NCI-H146 treated with DMSO at 0.1 percent for 48 hours (cell line): ENCODE data around the gene EFCAB9.
A peak's percentile ranks its signal among the peaks of the same experiment; 100 is the strongest.
"Not testable (repeated sequence)": the region's sequence is repeated elsewhere in the genome, so short reads cannot be mapped to it uniquely, and the experiment has no call there.

Experiments used
- DNase-seq: peaks from one replicate; lab custom pipeline; 2025; ENCODE audit not compliant: unreplicated experiment; lab: John Stamatoyannopoulos, UW

EFCAB9 gene

GRCh38 chr5:172193872-172194271 lies at the start of gene EFCAB9:
Gene EFCAB9 (plus strand): TSS chr5:172194172. CDS start chr5:172194173, 1 bp downstream.
- DNase-seq, result no peak

GRCh38 chr5:172144291-172144815 lies 49.6 kb upstream of the EFCAB9 start:
- no peak for DNase-seq

DNA sequence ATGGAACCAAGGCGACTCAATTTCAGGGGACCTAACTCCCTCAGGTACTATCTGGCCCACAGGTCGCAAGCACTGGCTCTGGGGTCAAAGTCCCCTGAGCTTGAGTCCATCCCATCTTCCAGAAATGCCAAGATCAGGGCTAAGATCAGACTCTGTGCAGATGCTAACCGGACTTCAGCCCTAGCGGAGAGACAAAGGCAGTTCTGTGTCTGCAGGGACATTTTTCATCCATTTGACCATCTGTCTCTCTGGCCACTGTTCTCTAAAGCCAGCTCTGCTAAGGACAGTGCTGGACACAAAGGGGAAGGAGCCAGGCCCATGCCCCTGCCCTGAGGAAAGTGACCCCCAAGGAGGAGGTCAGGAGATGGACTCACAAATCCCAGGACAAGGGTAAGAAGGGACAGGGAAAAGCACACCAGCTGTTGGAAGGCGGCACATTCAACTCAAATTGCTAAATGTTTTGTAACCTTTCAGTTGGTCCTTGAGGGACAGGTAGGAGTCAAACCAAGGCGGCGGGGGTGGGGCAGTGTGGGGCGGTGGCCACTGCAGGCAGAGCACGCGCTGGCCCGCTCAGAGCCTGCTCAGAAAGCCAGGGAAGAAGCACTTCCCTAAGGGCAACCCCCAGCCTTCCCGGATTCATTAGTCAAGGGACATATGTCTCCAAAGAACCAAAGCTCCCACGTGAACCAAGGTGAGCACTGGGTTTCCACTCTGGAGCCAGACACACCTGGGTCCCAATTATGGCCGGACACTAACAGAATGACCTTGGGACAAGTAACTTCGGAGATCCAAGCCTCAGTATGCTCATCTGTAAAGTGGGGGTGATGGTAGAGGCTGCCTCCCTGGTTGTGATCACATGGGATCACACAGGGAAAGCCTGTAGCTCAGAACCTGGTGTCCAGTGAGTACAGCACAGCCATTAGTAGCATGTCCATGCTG lies 48.8 kb upstream of the EFCAB9 start:
- no peak for DNase-seq

DNA sequence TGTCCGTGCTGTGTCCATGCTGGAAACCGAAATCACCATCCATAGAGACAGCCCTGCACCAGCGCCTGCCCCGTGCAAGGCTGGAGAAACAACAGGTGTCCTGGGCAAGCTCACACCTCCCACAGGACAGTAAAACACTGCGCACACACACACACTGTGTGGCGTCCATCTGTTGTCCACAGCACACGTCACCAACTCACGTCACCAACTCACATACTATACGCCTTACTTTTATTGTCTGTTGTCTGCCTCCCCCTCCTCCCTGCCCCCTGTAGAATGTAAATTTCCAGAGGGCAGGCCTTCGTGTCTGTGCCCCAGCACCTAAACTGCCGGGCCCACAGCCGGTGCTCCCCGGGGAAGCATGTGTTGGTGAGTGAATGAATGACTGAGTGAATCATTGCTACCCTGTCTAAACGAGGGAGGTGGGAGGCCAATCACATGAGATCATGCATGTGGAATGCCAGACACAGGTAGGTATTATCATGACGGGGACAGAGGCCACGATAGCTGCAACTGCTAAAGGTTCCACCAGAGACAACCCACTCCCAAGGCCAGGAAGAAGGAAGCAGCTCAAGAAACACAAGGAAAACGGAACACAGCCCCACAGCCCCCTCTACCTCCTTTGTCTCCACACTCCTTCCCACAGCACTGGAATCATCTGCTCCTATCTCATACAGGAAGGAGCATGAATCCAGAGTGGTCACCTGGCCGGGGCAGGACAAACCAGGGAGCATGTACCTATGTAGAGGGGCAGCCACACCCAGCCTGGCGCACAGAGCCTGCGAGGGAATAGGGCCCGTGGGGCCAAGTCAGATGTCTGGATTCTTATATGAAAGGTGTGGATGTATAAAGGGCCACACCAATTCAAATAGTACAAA lies 47.9 kb upstream of the EFCAB9 start:
- DNase-seq, result no peak

DNA sequence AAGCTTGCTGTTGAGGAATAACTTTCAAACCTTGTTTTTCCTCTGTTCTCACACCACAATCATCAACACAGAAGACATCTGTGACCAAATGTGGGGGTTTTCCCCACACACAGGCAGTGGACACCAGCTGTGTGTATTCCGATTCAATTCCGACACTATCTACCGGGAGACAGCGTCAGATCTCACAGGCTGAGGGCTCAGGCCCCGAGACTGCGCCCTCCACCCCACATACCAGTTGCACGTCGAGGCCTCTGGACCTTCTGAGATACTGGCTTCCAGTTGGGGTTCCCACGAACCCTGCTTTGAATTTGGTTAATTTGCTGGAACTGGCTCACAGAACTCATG lies 47.3 kb upstream of the EFCAB9 start:
- no peak for DNase-seq

DNA sequence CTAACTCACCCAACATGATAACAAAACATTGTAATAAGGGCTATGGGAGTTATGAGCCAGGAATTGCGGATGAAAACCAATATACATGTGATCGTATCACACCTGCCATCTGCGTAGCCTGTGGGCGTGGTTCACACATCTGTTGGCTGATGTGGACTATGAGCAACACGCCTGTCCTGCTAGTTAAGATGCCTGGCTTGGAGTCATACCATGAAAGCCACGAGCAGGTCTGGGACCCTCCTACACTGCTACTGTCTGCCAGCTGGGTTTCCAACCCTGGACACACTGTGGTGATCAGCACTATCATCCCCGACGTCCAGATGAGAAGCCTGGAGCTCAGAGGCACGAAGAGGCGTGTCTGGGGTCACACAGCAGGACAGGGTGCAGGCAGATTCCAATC lies 46.1 kb upstream of the EFCAB9 start:
- DNase-seq, result no peak

DNA sequence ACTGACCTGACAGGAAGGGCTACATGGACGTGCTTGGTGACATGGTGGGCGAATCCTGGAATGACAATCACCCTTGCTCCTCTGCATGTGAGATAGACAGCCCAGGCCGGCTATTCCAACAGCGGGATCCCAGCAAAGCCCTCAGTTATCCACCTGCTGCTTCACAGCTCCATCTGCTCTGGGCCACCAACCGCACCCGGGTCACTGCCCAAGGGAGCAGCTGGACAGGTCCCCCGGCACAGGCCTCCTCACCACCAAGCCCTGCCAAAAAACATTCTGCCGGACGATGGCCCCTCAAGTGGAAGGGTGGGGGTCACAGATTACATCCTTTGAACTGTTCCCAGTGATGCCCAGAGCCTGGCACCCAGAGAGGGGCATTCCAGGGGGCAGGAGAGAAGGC lies 45.6 kb upstream of the EFCAB9 start:
- no peak for DNase-seq

DNA sequence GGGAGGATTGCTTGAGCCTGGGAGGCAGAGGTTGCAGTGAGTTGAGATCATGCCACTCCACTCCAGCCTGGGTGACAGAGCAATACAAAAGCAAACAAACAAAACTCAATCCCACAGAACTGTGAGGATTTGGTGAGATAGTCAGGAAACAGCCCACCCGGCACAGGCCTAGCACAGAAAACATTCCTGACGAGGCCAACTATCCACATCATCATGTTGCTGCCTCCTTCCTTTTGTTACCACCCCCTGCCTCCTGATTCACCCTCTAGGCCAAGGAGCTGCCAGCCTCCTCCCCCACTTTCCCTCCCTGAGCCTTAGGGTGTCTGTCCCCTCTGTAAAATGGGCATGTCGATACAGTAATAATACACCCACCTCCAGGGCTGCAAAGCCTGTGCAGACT lies 44.9 kb upstream of the EFCAB9 start:
- DNase-seq, result no peak

- DNase-seq, result not testable (repeated sequence)
Measured at GRCh38 chr5:172149481-172149880, 44.5 kb upstream of the EFCAB9 start.

- no peak for DNase-seq
Measured at GRCh38 chr5:172150514-172151425, 43.2 kb upstream of the EFCAB9 start.

DNA sequence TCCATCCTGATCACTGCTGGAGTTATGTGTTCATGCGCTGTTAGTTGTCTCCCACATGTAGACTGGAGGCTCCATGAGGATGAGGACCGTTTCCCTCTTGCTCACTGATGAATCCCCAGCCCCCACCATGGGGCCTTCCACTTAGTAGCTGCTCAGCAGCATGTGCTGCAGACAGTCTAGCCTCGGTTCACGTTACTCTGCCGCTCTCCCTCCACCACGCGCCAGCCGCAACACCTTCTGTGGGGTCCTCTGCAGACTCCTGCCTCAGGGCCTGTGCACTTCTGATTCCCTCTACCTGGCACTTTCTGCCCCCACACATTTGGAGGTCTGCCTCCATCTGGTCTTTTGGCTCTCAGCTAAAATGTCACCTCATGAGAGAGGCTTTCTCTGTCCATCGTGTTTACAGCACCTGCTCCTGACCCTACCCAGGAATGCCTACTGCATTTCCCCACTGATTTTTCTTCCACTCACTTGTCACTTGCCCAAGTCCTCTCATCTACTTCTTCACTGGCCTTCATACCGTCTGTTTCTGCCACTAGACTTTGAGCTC lies 42.2 kb upstream of the EFCAB9 start:
- no peak for DNase-seq

- no peak for DNase-seq
Measured at GRCh38 chr5:172153695-172154094, 40.3 kb upstream of the EFCAB9 start.

DNA sequence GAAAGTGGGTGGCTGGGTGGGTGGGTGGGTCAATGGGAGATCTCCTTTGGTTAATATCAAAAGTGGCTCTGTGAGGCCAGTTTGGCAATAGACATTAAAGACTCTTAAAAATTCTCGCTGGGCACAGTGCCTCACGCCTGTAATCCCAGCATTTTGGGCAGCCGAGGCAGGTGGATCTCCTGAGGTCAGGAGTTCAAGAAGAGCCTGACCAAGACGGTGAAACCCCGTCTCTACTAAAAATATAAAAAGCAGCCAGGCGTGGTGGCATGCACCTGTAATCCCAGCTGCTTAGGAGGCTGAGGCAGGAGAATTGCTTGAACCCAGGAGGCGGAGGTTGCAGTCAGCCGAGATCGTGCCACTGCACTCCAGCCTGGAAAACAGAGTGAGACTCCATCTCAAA lies 38.9 kb upstream of the EFCAB9 start:
- DNase-seq, result not testable (repeated sequence)

- DNase-seq, result peak; percentile 3
Measured at GRCh38 chr5:172156541-172156994, 37.4 kb upstream of the EFCAB9 start.

- no peak for DNase-seq
Measured at GRCh38 chr5:172159016-172159415, 35.0 kb upstream of the EFCAB9 start.

- no peak for DNase-seq
Measured at GRCh38 chr5:172160506-172160905, 33.5 kb upstream of the EFCAB9 start.

- DNase-seq, result no peak
Measured at GRCh38 chr5:172162323-172162986, 31.5 kb upstream of the EFCAB9 start.

DNA sequence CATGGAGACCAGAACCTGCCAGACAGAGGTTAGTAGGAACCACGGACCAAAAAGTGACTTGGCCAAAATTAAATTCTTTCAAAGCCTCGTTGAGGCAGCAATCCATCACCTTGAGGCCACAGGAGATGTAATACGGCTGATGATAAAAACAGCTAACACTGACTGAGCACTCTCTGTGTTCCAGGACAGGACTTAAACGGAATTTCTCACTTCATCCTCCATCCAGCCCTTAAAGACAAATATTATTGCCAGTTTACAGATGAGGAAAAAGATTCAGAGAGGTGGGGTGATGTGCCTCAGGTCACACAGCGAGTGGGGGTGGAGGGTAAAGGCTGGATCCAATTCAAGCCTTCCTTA lies 31.0 kb upstream of the EFCAB9 start:
- DNase-seq, result no peak

GRCh38 chr5:172163346-172163745 lies 30.6 kb upstream of the EFCAB9 start:
- no peak for DNase-seq

DNA sequence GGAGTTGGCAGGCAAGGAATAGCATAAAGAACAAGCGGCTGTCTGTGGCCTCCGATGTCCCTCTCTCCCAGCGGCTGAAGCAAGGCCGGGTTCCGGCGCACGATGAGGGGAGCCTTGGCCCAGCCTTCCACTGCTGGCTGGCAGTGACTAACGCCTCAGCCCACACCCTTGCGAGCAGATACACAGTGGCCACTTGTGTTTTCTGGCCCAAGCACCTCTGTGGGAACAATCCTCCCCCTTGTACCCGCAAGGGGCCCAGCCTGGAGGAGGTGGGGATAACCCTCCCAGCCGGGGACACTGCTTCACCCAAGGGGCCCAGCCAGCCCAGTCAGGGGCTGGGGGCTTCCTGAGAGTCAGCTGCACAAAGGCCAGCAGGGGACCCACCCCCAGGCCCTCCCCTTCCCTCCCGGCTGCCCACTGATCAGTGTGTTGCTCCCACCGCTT lies 29.2 kb upstream of the EFCAB9 start:
- DNase-seq, result no peak
